ENCODE measurements around the gene KCNC1.

Gene KCNC1

DNA sequence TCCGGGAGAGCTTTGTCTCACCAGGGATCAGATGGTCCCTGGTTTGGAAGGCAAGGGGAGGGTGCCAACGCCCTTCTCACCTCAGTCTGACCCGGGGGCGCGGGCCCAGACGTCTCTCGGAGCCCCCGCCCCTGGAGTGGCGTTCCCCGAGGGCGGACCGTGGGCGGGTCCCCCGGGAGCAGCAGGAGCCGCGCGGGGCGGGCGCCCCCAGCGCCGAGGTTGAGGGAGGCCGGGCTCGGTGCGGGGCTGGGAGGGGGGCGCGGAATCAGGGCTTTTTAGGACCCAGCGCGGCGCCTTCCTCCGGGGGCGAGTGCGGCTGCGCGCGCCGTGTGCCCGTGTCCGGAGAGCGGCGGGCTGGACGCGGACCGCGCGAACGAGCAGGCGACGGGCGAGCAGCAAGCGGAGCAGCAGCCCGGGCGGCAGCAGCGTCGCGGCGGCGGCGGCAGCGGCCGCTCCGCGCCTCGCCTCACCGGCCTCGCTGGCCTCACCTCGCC lies at the start of gene KCNC1:
KCNC1 (plus strand) TSS at position 364 of the 494 bp plus-strand sequence. CDS start 1,222 bp downstream, outside the sequence.
- no peak for DNase-seq

DNA sequence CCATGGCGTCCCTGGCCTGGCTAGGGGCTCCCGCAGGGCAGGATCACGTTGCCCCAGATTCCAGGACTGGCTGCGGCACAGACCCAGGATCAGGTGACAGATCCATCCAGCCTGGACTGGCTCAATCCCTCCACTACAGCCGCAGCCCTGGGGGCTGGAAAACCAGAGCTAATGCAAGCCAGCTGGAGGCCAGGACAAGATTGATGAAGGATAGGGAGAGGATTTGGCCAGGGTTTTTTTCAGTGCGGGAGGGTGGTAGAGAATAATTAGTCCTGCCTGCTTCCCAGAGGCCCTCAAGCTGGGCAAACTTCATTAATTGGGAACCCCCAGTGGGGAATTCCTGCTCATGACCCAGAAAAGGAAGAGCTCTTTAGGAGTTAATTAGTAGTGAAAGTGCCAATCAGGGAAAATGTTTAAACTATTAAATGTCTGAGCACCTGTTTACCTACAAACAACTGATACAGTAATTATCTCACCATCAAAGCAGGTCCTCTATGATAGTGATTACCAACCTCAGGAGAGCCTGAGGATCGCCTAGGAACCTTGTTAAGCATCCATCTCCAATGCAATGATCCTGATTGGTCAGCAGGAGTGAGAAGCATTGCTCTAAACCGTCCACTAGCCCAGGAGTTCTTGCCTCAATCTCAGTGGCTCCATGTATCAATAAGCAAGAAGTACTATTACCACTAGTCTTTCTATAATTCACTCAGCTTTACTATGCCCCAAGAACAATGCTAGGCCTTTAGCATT lies 48.2 kb upstream of the KCNC1 start:
- DNase-seq, result no peak

DNA sequence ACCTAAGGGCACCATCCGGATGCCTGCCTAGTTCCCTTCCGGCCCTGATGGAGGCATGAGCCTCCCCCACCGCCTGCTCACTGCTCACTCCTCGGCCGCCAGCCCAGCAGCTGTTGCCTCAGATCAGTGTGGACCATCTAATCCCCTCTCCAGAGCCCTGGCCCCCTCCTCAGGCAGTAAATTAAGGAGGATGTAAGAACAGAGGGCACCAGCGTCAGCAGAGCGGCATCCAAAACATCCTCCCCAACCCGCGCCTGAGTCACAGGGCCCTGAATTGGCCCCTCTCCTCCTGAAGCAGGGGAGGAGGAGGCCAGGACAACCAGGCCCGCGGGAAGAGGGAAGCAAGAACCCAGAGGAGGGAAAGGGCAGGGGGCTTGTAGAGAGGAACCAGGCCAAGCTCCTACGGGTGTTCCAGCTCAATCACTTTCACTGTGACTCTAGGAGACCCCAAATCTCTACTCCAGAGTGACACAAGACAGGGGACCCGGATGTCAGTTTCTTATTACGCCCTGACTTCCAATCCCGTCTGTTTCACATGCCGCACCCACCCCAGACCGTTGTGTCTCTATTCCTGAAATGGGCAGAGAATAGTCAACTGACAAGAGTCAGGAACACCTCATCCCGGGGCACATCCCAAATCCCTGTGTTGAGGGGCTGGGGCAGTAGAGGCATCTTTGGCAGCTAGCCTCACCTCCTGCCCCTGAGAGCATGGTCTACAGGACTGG lies 46.5 kb upstream of the KCNC1 start:
- DNase-seq, result no peak

DNA sequence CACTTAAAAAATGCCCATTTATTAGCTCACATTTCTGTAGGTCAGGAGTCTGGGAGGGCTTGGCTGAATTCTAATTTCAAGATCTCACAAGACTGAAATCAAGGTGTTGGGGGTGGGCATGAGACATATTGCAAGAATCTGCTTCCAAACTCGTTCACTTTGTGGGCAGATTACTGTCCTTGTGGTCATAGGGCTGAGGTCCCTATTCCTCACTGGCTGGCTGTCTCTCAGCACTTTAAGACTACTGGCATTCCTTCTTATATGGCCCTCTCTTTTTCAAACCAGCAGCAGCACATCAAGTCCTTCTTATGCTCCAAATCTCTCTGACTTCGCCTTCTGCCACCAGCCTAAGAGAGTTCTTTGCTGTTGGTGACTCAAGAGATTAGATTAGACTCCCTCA lies 43.0 kb upstream of the KCNC1 start:
- DNase-seq, result no peak

DNA sequence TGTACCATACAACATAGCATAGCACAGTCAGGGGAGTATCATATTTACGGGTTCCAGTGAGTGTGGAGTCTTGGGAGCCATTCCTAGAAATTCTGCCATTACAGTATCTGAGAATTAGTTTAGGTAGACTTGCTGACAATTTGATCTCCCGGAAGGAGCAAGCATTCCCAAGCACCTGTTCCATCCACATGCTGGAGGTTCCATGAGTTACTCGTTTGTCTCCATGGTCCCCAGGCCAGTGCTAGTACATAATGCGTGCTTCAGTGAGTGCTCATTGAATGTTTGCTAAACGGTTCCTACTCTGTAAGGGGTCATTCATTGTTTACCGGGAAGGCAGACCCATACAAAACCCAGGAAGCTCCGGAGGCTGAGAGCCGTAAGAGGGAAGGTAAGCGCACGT lies 42.6 kb upstream of the KCNC1 start:
- no peak for DNase-seq

DNA sequence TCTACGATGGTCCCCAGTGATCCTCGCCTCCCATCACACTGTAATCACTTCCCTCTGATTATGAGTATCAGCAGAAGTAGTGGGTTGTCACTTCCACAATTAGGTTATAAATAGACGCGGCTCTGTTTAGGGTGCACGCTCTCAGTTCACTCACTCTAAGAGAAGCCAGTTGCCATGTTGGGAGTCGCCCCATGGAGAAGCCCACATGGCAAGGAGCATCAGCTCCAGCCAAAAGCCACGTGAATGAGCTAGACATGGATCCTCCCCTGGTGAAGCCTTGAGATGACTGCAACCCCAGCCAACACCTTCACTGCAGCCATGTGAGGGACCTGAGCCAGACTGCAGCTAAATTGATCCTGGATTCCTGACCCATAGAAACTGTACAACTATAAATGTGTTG lies 41.6 kb upstream of the KCNC1 start:
- DNase-seq, result no peak

DNA sequence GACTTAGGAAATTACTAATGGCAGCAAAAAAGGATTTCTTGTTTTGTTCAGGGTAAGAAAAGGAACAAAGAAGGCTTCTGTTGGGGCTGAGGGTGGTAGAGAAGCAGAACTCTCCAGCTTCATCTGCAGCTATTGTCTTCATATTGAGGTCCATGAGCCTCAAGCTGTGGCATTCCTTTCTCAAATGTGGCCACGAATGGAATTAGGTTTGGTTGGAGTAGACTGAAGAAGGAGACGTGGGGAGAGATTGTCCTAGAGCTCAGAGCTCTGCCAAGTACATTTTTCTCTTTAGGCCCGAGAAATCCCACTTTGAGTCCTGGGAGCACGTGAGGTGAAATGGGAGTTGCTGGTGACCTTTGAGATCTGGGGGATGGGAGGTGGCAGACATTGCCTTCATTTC lies 41.0 kb upstream of the KCNC1 start:
- DNase-seq, result no peak

DNA sequence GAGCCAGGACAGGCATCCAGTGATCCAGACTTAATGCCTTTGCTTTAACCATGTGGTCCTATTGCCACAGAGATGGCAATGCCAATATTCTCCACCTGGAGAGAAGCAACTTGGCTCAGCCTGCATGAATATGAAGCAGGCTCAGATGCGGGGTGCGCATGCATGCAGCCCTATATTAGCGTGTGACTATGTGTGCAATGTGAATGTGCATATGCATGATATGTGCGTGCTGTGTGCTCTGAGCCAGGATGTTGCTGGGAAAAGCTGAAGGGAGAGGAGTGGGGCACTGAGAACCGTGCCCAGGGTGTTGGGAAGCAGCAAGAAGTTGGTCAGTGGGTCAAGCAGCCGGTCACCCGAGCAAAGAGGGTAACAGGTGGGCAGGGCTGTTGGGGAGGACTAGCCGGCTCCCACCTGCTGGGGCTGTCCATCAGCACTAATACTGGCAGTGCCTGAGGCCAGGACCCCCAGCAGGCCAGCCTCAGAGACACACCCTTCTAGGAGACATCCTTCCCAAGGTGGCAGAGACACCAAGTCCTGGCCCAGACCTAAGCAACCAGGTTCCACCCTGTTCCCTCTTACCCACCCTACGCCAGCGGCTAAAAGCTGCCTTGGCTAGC lies 40.0 kb upstream of the KCNC1 start:
- no peak for DNase-seq

DNA sequence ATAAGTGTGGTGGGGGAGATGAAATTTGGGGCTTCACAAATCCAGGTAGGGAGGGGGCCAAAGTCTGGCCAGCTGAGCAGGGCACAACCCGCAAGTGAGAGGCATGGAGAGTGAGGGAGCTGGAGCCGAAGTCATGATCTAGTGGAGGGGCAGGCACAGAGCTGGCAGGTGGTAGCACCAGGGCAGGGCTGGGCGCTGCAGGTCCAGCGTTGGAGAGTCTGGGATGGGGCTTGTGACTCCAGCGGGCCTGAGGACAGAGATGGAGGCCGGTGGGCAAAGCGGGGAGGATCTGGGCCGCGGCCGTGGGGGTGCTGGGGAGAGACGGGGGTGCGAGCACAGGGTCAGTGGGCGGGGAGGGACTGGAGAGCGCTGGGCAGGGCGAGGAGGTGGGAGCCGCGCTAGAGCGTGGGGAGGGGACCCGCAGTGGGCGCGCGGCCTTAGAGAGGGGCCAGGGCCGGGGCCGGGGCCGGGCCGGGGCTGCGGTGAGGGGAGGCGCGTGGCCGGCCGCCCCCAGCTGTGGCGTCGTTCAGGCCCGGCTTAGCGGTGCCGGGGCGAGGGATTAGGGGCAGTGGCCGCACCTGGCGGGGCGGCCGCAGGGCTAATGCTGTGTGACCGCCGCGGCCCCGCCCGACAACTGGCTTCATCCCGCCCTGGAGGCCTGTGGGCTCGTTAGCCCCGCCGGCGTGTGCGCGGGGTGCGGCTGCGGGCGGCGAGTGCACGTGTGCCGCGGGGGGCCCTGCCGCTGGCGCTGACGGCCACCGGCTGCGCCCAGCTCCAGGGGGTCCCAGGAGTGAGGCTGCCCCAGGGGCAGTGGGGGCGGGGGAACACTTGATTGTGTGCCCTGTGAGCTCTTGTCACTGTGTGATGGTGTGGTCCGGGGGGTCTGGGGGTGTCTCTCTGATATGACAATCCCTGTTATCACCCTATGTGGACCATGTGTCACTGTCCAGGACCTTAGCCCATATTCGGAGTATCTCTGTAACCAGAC lies 38.8 kb upstream of the KCNC1 start:
- no peak for DNase-seq

DNA sequence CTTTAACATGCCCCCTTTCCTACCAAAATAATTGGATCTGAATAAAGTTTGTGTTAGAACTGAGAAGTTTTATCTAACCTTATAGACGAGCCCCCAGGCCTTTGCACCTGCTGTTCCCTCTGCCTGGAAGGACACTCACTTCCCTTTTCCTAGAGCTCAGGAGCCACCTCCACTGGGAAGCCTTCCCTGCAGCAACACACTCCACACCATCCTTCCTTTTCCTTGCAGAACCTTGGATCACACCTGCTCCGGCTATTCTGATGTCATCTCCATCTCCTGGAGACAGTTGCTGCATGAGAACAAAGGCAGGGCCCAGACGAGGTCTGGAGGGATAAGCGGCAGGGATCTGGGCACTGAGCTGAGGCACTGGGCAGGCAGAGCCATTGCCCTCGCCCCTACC lies 37.8 kb upstream of the KCNC1 start:
- DNase-seq, result no peak

DNA sequence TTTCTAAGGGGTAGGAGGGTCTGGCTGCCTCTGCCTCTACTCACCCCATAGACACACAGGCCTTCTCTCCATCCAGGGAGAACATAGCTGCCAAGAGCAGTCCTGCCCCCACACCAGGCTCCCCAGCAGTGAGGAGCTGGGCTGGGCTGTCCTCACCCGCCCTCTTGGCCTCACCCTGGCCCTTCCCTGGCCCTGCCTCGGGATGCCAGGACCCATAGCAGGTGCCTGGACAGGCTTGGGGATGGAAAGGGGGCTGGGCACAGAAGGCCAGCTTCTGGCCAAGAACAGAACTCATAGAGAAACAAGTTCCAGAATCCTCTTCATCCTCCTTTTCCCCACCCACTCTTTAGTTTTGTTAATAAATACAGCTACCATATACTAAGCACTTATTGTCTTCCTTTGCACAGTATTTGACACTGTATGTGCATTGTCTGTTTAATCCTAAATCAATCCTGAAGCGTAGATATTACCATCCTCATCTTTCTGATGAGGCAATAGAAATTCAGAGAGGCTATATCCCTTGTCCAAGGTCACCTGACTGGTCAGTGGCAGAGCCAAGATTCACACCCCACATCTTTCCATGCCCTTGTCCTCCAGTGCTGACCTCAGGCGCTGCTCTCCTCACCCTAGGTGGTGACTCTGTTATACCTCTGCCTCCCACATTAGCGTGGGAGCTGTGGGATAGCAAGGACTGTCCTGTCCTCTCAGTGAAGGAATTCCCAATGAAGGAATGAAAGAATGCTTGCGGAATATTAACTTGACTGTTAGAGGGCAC lies 37.2 kb upstream of the KCNC1 start:
- no peak for DNase-seq

DNA sequence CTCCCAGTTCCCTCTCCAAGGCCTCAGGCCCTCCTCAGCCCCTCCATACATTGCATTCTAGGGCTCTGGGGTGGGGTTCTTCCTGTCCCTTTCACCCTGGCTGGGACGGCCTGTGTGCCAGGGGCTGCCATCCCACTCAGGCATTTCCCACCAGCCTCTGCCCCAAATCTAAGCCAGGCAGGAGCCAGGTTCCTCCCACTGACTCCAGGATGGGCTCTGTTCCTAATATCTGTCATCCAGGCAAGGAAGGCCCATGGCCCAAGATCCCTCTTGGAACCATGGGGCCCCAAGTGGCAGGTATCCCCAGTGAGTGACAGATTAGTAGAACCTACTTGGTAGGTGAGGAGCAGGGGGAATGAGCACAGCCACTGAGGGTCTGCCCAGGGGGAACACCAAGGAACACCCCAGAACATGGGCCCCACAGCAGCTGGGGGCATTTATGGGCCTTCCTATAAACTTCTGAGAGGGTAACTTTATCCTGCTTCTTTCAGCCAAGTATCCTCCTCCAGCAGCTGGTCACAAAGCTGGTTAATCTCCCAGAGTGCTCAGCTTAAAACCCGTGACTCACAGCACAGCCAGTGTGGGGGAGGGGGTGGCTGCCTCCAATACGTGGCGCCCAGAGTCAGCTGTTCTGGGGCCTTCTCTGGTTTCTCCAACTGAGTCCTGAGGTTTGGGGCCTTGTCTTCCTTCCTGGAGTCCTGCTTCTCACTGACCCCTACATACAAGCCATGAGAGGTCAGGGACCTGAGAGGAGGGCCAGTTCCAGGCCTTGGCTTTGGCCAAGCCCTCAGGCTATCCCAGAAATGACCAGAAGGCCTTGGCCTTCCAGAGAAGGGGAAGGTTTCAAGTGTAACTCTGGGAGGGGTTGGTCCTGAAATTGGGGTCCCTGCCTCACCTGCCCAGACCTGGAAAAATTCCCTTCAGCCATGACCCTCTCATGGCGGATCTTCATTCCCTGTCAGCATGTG lies 35.1 kb upstream of the KCNC1 start:
- no peak for DNase-seq

DNA sequence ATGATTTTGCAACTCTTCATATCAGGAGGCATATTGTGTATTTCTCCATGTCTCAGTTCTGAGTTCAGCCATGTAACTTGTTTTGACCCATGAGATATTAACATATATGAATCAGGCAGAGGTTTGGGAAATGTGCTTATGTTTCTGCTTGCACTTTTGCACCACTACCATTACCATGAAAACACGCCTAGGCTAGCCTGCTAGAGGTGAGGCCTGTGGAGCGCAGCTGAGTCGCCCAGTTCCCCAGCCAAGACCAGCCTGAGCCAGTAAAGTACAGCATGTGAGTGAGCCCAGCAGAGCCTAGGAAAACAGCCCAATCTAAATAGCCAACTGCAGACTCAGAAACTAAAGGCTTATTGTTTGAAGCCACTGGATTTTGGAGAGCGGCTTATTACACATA lies 33.6 kb upstream of the KCNC1 start:
- DNase-seq, result no peak

DNA sequence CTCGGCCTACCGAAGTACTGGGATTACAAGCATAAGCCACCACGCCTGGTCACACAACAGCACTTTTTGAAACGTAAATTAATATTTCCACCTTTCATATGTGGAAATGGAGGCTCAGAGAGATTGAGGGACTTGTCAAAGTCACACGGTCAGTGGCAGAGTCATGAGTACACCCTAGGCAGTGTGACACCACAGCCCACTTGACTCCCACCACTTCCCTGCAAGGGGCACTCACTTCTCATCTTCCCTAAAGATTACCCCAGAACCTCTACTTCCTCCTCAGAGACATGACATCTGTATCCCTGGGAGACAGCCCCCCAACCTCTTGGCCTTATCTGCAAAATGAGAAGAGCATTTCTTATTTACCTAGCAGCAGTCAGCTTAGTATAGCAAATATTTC lies 31.7 kb upstream of the KCNC1 start:
- DNase-seq, result no peak

DNA sequence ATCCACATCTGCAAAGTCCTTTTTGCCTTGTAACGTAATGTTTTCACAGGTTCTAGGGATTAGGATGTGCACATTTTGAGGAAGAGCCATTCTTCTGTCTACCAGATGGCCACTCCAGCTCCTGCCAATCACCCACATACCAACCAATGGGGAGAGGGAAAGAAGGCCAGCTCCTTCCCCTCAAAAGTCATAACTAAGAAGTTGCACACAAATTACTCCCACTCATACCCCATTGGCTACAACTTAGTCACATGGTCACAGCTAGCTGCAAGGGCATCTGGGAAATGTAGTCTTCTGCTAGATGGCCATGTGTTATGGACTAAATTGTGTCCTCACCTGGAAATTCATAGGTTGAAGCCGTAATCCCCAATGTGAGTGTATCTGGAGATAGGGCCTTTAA lies 30.6 kb upstream of the KCNC1 start:
- DNase-seq, result no peak

DNA sequence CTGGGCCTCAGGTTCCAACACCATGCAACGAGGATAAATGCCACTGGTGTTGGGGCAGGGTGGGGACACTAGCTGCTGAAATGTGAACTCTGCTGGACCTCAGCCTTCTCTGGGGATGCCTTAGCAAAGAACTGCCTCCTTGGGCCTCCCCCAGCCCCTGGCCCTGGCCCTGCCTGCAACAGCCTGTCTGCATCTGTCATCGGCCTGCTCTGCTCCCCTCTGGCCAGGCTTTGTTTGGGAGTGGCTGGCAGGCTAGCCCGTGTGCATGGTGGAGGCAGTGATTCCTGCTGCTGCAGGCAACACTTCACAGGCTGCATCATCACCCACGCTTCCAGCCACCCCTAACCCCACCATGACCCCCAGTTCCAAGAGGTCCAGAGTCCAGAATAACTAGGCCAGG lies 26.8 kb upstream of the KCNC1 start:
- DNase-seq, result no peak

DNA sequence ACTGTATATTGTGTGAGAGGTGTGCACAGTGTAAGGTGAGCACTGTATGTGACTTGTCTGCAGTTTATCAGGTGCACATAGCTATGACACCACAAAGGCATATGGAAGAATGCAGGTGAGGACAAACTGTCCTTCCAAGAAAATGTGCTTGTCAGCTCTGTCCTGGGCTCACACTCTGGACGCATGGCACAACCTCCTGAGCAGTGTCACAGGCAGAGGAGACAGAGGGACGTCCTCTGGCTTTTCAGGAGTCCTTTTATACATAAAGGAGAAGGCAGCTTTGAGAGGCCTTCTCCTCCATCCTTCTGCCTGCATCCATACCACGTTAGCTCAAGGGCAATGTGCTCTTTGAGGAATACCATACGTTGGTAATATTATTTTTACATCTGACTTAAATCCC lies 22.7 kb upstream of the KCNC1 start:
- no peak for DNase-seq

DNA sequence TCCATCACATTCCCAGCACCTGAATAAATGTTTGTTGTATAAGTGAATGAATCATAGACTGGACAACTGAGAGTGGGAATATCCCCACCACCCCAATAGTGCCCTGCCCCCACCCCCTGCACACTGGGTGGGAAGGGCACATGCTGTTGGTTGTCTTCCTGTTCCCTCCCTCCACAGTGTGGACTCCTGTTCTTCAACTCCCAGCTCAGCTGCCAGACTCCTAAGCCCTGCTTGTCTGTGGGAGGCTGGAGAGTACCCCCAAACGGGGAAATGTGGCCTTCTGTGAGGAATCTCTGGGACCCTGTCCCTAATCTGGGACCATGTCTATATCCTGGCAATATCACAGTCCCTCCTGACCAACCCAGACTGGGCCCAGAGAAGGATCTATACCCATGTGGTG lies 20.7 kb upstream of the KCNC1 start:
- no peak for DNase-seq

DNA sequence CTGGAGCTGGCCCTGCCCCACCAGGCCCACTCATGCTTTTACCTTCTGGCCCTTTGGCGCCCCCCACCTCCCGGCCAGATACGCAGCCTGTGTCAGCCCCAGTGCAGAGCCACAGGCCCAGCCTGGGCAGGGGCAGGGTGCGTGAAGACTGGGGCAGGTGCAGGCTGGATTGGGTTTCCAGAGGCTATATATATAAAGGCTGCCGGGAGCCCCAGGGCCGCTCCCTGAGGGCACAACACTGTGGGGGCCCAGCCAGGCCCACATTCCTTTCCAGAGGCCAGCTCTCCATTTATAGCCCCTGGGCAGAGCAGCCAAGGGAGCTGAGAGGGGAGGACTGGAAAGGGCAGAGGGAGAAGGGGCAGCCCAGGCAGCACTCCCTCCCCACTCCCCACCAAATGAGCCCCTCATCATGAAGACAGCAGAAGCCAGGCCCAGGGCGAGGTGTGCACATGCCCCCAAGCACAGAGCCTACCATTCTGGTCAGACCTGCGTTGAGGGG lies 20.2 kb upstream of the KCNC1 start:
- no peak for DNase-seq

DNA sequence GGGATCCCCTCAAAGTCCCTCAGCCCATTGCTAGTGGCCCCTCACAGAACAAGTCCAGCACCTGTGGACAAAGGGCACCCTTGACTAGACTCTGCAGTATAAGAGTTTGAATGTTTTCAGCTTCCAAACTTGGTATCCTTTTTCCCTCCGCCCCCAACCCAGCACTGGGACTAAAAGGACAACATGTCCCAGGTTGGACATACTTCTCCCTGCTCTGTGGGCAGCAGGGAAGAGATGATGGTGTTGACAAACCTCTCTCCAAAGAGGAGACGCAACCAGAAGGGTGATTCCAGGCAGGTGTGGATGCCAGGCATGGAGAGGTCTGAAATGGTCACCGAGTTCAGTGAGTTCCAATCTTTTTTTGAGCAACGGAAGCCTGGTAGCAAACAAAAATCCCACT lies 19.7 kb upstream of the KCNC1 start:
- DNase-seq, result no peak

DNA sequence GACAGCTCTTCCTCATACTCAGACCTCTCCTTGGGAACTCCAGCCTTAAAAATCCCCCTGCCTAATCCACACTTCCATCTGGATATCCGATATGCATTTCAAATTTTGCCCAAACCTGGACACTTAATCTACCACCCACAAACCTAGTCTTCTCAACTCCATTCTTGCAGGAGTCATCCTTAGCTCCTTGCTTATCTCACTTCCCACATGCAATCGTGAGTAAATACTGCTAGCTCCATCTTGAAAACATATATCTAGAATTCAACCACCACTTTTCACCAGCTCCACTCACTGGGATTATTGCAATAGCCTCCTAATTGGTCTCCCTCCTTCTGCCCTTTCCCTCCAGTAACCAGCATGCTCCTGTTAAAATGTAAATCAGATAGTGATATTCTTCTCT lies 17.8 kb upstream of the KCNC1 start:
- DNase-seq, result no peak
